KOPT-K1 (cell line): ENCODE data around the gene SNX7.

Source experiments
- H3K27ac ChIP-seq: fragments of 200-600 bp; sonication (generic); 2 replicates; pipeline ENCODE4 v1.5.1; 2016; ENCODE audit warnings: antibody characterized with exemption, mild to moderate bottlenecking, low read depth, low read length; ENCODE audit not compliant: poor library complexity, severe bottlenecking
- H3K36me3 ChIP-seq: fragments of 200-600 bp; sonication (generic); 2 replicates; pipeline ENCODE4 v1.5.1; 2017; ENCODE audit warnings: antibody characterized with exemption, mild to moderate bottlenecking, low read length, moderate library complexity; ENCODE audit not compliant: insufficient read depth
- H3K9me3 ChIP-seq: fragments of 200-600 bp; sonication (generic); 2 replicates; pipeline ENCODE4 v1.5.1; 2017; ENCODE audit warnings: antibody characterized with exemption, low read length, mild to moderate bottlenecking; ENCODE audit not compliant: insufficient read depth, poor library complexity, severe bottlenecking

Gene SNX7

GRCh38 chr1:98709906-98710305 is 48.4 kb downstream of the SNX7 start:
- Histone ChIP-seq H3K36me3 (no peaks in the 10 kb centered on the region), H3K9me3 (no peaks in the 10 kb centered on the region)

GRCh38 chr1:98723574-98723973 is 62.1 kb downstream of the SNX7 start:
- no peaks in the 10 kb centered on the region for H3K36me3 ChIP-seq
- no peak overlapping the region for H3K27ac ChIP-seq
- no peaks in the 10 kb centered on the region for H3K9me3 ChIP-seq

More at GRCh38 chr1:98709906-98710305, 48.4 kb downstream of the SNX7 start:
- H3K27ac ChIP-seq: no peak overlapping the region

- H3K9me3 ChIP-seq: no peaks in the 10 kb centered on the region
- H3K27ac ChIP-seq: no peak overlapping the region
- no peaks in the 10 kb centered on the region for H3K36me3 ChIP-seq
These were observed 71.7 kb downstream of the SNX7 start for GRCh38 chr1:98732985-98733781.

- no peaks in the 10 kb centered on the region for H3K9me3 ChIP-seq
These were observed 72.2 kb downstream of the SNX7 start for GRCh38 chr1:98733782-98734112.

GRCh38 chr1:98735756-98736155 is 74.2 kb downstream of the SNX7 start:
- no peaks in the 10 kb centered on the region for H3K9me3 ChIP-seq
- no peaks in the 10 kb centered on the region for H3K36me3 ChIP-seq
- no peak overlapping the region for H3K27ac ChIP-seq

More at GRCh38 chr1:98733782-98734112, 72.2 kb downstream of the SNX7 start:
- Histone ChIP-seq H3K27ac (no peak overlapping the region), H3K36me3 (no peaks in the 10 kb centered on the region)

- Histone ChIP-seq H3K9me3 (no peaks in the 10 kb centered on the region), H3K27ac (no peak overlapping the region), H3K36me3 (no peaks in the 10 kb centered on the region)
These were observed 76.3 kb downstream of the SNX7 start for GRCh38 chr1:98737835-98738234.

GRCh38 chr1:98739762-98740161 is 78.2 kb downstream of the SNX7 start:
- Histone ChIP-seq H3K9me3 (no peaks in the 10 kb centered on the region), H3K36me3 (no peaks in the 10 kb centered on the region), H3K27ac (no peak overlapping the region)

GRCh38 chr1:98741164-98741563 is 79.6 kb downstream of the SNX7 start:
- Histone ChIP-seq H3K36me3 (no peaks in the 10 kb centered on the region), H3K9me3 (no peaks in the 10 kb centered on the region), H3K27ac (no peak overlapping the region)

GRCh38 chr1:98749152-98749756 is 87.7 kb downstream of the SNX7 start:
- Histone ChIP-seq H3K36me3 (no peaks in the 10 kb centered on the region), H3K9me3 (no peaks in the 10 kb centered on the region), H3K27ac (no peak overlapping the region)

- Histone ChIP-seq H3K36me3 (no peaks in the 10 kb centered on the region), H3K9me3 (no peaks in the 10 kb centered on the region), H3K27ac (no peak overlapping the region)
These were observed 92.7 kb downstream of the SNX7 start for GRCh38 chr1:98754176-98754575.

GRCh38 chr1:98761219-98761865 is 99.8 kb downstream of the SNX7 start:
- Histone ChIP-seq H3K27ac (no peak overlapping the region), H3K9me3 (no peaks in the 10 kb centered on the region), H3K36me3 (no peaks in the 10 kb centered on the region)

- Histone ChIP-seq H3K27ac (no peak overlapping the region), H3K36me3 (no peaks in the 10 kb centered on the region), H3K9me3 (no peaks in the 10 kb centered on the region)
These were observed 102.1 kb downstream of the SNX7 start for GRCh38 chr1:98763488-98764150.

GRCh38 chr1:98764485-98764884 is 103.0 kb downstream of the SNX7 start:
- Histone ChIP-seq H3K36me3 (no peaks in the 10 kb centered on the region), H3K27ac (no peak overlapping the region), H3K9me3 (no peaks in the 10 kb centered on the region)

GRCh38 chr1:98766255-98766654 is 104.7 kb downstream of the SNX7 start:
- Histone ChIP-seq H3K9me3 (no peaks in the 10 kb centered on the region), H3K36me3 (no peaks in the 10 kb centered on the region), H3K27ac (no peak overlapping the region)

- Histone ChIP-seq H3K36me3 (no peaks in the 10 kb centered on the region), H3K9me3 (no peaks in the 10 kb centered on the region), H3K27ac (no peak overlapping the region)
These were observed 107.6 kb downstream of the SNX7 start for GRCh38 chr1:98769162-98769561.
